Activated gamma-delta T cell treated with Interleukin-2 at 50 U/mL for 16 hours (primary cell): ENCODE results near the gene RABL3.
"Not testable (repeated sequence)": the region's sequence is repeated elsewhere in the genome, so short reads cannot be mapped to it uniquely, and the experiment has no call there.

ENCODE experiments used
- DNase-seq: peaks from one replicate; pipeline ENCODE4 v3.0.0-alpha.2; 2020

The RABL3 gene, protein sequence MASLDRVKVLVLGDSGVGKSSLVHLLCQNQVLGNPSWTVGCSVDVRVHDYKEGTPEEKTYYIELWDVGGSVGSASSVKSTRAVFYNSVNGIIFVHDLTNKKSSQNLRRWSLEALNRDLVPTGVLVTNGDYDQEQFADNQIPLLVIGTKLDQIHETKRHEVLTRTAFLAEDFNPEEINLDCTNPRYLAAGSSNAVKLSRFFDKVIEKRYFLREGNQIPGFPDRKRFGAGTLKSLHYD

GRCh38 chr3:120742198-120742848 is at the start of gene RABL3, which contains the start of gene GTF2E1:
Gene RABL3 (minus strand): TSS chr3:120742516. CDS start chr3:120742507, 9 bp downstream.
Gene GTF2E1 (plus strand): TSS chr3:120742744. CDS start chr3:120750553, 7,809 bp downstream.
- peak; percentile 95 for DNase-seq

GRCh38 chr3:120791913-120792312 is 49.6 kb upstream of the RABL3 start:
- DNase-seq: no peak

DNA sequence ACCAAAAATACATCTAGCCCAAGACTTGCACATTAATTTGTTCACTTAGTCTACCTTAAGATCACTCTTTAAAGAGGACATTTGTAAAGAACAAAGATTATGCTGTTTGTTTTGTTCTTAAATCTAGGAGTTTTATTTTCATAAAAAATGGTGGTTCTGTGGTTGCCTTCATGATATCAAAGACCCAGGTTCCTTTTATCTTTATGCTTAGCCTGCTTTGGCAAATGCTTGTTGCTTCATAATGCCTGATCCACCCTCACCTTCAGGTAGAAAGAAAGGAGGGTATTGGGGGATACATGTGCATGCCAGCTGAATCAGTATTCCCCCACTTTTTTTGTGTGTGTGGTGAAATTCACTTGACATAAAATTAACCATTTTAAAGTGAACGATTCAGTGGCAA is 48.7 kb upstream of the RABL3 start:
- DNase-seq: no peak

- not testable (repeated sequence) for DNase-seq
Observed at GRCh38 chr3:120785832-120786231, 43.5 kb upstream of the RABL3 start.

GRCh38 chr3:120780977-120781376 is 38.7 kb upstream of the RABL3 start:
- DNase-seq: no peak

GRCh38 chr3:120778776-120779175 is 36.5 kb upstream of the RABL3 start:
- no peak for DNase-seq

GRCh38 chr3:120775411-120775810 is 33.1 kb upstream of the RABL3 start:
- no peak for DNase-seq

DNA sequence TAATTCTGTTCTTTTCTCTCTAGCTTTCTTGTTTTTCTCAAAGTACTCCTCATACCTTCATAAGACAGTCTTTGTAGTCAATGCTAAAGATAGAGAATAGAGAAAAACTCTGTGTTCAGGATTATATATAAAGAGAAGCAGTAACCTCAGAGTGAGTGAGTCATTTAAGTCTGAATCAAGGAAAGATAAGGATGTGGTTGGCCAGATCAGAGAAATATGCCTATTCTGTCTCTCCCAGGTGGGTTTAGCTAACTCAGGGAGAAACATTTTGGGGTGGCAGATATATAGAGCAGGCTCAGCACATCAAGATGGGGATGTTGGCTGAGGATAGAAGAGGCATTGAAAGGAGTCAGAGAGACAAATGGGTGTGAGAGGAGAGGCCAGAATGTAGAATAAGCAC is 31.6 kb upstream of the RABL3 start:
- no peak for DNase-seq

DNA sequence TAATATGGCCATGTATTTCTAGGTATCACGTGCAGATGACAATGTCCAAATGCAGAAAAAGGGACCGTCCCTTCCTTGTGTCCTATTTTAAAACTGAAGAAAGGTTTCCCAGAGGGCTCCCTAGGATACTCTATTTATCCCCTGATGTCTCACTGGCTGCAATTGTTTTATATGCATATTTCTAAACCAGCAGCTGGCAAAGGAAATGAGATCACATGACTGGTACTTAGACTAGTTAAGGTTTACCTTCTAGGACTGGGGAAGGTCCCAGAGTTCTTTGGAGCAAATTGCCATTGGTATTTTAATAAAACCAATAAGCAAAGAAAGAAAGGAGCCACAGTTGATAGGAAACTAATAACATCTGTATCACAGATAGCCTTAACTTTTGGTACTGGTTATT is 29.8 kb upstream of the RABL3 start:
- no peak for DNase-seq

GRCh38 chr3:120770891-120771290 is 28.6 kb upstream of the RABL3 start:
- no peak for DNase-seq

DNA sequence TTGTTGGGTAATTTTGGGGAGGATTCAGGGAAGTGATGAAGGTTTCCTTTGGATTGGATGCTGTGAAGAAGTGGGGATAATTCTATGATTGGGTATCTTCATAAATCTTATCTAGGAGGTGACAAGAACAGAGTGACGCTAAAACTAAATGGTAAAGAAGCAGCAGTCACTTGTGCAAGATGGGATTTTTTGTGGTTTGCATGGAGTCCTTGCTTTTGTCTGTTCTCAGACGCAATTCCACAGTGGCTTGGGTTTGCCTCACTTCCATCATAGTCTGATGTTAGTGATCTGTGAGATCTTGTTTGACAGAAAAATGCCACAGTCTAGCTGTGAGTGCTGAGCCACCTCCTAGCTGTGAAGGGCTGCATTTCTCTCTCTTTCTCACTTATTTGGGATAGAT is 27.1 kb upstream of the RABL3 start:
- no peak for DNase-seq

- no peak for DNase-seq
Observed at GRCh38 chr3:120767106-120767505, 24.8 kb upstream of the RABL3 start.

- DNase-seq: no peak
Observed at GRCh38 chr3:120766576-120766975, 24.3 kb upstream of the RABL3 start.

DNA sequence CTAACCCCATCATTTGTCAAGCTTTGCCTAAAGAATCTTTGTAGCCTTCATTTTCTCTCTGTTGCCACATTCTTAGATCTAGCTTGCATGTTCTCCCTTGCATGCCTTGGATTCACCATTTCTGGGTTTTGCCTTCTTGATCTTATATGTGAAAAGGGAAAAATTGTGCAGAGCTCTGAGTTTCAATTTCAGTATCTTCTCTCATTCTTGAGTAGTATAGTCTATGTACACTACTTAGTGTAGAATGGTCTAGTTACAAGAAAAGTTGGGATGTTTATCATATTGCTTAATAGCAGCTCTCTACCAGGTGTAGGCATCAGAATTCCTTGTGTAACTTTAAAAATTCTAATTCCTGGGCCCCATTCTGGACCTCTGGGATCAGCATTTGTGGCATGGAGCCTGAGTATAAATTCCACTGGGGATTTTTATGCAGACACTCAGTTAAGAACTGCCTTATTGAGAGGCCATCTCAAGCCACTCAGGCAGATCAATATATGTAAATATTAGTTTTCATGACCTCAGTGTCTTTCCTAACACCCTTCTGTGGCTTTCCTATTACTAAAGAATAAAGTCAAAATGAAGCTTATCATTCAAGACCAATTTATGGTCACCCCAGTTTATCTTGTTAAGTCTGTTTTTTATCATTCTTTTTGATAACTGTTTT is 23.6 kb upstream of the RABL3 start:
- no peak for DNase-seq

DNA sequence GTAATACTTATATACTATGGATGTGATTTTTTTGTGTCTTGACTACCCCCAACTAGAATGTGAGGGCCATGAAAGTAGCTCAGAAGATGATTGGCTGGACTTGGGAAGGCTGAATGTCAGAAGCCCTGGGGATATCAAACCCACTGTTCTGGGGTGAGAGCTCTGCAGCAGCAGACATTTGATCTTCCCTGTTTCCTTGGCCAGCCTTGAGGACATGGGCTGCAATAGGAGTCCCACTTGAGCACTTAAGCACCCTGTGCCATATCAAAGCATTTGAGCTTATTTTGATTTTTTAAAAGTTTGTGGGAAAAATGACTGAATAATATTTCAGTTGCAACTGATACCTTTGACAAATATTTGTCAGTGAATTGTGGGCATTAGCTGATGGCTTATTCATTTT is 21.9 kb upstream of the RABL3 start:
- no peak for DNase-seq

GRCh38 chr3:120763601-120764000 is 21.3 kb upstream of the RABL3 start:
- no peak for DNase-seq

DNA sequence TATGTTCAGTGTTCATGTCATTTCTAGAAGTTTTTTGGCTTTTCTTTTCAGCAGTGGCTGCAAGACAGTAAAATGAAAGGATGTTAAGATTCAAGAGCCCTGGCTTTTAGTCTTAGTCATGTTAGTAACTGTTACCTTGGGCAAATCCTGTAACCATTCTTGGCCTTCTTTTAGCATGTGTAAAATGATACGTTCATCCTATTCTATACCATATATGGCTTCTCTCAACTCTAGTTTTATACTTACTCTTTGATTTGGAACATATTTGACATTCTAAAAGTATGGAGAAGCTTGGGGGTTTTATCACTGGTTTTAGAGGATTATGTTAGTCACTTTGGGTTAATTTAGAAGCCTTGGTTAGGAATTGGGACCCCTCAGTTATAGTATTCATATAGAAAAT is 20.3 kb upstream of the RABL3 start:
- no peak for DNase-seq

- DNase-seq: not testable (repeated sequence)
Observed at GRCh38 chr3:120758551-120758950, 16.2 kb upstream of the RABL3 start.

DNA sequence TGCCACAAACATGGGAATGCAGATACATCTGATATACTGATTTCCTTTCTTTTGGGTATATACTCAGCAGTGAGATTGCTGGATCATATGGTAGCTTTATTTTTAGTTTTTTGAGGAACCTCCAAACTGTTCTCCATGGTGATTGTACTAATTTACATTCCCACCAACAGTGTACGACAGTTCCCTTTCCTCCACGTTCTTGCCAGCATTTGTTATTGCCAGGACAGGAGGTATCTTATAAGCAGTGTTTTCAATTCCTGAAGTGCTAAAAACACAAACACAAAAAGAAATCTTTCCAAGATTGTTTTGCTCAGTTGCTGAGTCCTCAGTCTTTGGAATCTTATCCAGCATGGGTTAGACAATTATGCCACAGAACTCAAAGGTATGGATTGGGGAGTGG is 13.7 kb upstream of the RABL3 start:
- no peak for DNase-seq

DNA sequence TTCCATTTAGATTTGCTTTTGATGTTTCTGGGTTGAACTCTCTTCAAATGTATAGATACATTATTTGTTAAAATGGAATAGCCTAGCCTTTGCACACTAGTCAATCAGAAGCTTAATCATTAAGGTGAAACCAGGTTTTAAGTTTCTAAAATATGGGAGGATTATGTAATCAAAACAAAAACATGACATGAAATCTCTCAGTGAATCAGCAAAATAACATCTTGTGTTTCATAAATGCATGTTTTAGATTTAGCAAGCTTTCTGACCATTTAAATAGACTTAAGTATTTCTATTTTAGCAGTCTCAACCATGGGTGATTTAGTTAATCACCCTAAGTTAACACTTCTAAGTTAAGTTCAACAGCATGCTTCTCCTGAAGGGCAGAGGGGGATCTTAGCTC is 11.5 kb upstream of the RABL3 start:
- no peak for DNase-seq

GRCh38 chr3:120752865-120753264 is 10.5 kb upstream of the RABL3 start:
- no peak for DNase-seq

- DNase-seq: no peak
Observed at GRCh38 chr3:120752230-120752629, 9.9 kb upstream of the RABL3 start.

DNA sequence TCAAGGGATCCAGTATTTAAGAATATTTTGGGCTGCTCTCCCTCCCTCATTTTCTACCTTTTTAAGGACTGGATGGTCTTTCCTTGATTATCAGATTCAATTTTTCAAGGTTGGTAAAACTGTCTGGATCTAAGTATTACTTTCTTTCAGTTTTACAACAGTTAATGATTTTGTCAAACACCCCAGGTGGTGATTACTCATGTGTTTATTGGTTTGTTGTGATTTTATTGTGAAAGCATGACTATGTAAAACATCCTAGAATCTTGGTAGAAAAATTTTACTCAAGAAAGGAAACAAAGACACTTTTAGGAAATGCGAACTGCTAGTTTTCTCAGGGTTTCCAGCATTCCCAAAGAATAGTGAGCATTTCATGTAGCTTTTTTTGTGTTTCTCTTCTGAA is 7.5 kb upstream of the RABL3 start:
- no peak for DNase-seq

DNA sequence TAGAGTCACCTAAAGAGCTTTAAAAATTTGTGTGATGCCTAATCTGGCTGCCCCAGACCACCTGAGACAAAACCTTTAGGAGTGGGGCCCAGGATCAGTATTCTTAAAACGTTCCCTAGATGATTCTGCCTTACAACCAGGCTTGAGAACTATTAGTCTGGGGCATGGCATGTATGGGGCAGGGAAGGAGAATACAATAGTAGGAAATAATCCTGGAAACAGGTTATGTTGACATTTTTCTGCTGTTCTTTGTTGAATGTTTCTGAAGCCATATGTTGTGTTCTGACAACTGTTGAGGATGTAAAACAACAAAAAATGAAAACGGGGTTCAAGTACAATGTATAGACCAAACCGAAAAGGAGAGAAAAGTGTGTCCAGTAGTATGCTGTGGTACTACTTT is 3.1 kb upstream of the RABL3 start:
- DNase-seq: no peak
